ENCODE results near the gene AP5S1.
"Not testable (repeated sequence)": the region's sequence is repeated elsewhere in the genome, so short reads cannot be mapped to it uniquely, and the experiment has no call there.

AP5S1 gene

DNA sequence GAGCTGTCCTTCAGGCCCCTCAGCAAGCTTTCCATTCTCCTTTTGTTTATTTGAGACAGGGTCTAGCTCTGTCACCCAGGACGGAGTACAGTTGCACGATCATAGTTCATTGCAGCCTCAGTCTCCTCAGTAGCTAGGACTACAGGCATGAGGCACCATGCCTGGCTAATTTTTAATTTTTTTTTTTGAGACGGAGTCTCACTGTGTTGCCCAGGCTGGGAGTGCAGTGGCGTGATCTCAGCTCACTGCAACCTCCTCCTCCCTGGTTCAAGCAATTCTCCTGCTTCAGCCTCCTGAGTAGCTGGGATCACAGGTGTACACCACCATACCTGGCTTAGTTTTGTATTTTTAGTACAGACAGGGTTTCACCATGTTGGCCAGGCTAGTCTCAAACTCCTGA, 31.1 kb upstream of the AP5S1 start:
- not testable (repeated sequence) for DNase-seq (ENCODE audit: low read depth in 2 of 2, low spot score in 1 of 2)

DNA sequence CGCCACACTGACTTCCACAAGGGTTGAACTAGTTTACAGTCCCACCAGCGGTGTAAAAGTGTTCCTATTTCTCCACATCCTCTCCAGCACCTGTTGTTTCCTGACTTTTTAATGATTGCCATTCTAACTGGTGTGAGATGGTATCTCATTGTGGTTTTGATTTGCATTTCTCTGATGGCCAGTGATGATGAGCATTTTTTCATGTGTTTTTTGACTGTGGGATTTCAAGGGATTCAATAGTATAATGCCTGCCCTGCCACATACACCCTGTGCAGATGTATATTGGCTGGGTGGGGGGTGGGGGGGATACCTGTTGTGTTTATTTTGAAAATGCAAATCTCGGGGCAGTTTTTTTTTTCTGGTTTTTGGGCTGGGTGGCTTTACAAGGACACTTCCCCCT, 26.2 kb upstream of the AP5S1 start:
- not testable (repeated sequence) for DNase-seq (ENCODE audit: low read depth in 2 of 2, low spot score in 1 of 2)

DNA sequence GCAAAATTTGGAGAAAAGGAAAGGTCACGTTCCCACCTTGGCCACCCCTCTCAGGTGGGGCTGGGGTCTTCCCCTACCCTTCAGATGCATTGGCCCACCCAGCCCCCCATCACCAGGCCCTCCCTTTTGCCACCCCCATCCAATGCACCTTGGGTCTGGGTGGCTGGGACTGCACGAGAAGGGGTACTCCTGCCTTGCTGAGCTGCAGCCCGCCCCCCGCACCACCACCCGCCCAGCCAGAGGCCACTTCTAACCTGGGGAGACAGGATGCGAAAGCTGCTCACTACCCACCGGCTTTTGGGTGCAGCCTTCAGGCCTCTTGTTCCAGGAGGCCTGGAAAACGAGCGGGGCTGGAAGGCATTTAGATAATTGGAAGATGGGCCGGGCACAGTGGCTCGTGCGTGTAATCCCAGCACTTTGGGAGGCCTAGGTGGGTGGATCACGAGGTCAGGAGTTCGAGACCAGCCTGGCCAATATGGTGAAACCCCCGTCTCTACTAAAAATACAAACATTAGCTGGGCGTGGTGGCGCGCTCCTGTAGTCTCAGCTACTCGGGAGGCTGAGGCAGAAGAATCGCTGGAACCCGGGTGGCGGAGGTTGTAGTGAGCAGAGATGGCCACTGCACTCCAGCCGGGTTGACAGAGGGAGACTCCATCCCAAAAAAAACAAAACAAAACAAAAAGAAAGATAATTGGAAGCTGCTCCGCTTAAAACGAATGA, 25.5 kb upstream of the AP5S1 start:
- no peak for DNase-seq (ENCODE audit: low read depth in 2 of 2, low spot score in 1 of 2)

DNA sequence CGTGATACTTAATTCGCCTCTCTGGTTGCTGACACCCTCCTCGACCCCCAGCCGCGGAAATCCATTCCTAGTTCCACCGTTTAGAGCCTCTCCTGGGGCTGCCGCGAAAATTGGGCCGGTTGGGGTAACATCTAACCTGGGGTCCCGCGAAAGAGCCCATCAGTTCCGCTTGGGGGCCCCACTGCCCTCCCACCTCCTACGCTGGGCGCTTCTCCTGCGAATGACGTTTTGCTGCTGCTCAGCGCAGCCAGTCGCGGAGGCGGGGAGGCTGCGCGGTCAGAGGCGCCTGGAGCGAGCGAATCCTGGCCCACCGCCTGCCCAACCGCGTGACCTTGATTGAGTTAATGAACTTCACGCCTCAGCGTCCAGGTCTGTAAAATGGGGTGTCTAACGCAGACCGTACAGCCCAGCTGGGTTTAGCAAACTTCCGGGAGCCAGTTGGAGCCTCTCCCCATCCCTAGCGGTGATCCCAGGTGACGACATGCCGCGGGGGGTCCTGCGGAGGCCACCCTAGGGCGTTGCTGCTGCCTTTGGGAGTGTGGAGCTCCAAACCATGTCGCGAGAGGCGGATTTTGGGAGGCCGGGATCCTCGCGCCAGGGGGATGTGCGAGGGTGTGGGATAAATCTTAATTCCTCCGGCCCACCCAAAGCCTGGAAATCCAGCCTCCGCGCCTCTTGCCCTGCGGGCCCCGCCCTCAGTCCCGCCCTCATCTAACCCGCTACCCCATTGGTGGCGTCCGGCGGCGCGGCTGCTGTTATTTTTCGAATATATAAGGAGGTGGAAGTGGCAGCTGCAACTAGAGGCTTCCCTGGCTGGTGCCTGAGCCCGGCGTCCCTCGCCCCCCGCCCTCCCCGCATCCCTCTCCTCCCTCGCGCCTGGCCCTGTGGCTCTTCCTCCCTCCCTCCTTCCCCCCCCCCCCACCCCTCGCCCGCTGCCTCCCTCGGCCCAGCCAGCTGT, 24.6 kb upstream of the AP5S1 start, which contains the start of gene CDC25B:
Gene CDC25B, plus strand, starts transcription at position 800 of the 958 bp plus-strand sequence. CDS start 222 bp downstream, outside the sequence.
- DNase-seq (ENCODE audit: low read depth in 2 of 2, low spot score in 1 of 2), result peak; percentile 80 to 84

DNA sequence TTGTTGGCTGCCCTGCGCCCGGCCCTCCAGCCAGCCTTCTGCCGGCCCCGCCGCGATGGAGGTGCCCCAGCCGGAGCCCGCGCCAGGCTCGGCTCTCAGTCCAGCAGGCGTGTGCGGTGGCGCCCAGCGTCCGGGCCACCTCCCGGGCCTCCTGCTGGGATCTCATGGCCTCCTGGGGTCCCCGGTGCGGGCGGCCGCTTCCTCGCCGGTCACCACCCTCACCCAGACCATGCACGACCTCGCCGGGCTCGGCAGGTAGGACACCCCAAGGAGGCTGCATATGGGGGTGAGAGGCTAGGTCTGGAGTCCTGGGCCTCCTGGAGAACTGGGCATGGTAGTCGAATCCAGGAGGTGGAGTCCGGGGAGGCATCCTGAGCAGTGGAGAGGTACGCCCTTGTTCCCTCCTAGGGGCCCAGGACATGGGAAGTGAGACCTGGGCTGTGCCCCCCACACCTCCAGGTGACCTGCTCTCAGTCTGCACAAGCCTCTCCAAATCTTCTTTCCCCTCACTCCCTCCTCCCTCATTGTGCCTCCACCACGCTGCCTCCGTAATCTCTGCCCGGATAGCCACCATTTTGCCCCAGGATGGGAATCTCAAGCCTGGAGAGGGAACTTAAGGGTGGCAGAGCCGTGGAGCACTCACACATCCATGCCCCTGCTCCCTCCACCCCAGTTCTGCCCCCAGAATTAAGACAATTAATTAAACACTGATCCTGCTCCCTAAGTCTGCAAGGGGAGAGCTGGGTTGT, 23.7 kb upstream of the AP5S1 start:
- no peak for DNase-seq (ENCODE audit: low read depth in 2 of 2, low spot score in 1 of 2)

- DNase-seq (ENCODE audit: low read depth in 2 of 2, low spot score in 1 of 2), result no peak
Measured at GRCh38 chr20:3797226-3797545, 23.2 kb upstream of the AP5S1 start.

GRCh38 chr20:3797592-3798372, 22.6 kb upstream of the AP5S1 start:
- no peak for DNase-seq (ENCODE audit: low read depth in 2 of 2, low spot score in 1 of 2)

DNA sequence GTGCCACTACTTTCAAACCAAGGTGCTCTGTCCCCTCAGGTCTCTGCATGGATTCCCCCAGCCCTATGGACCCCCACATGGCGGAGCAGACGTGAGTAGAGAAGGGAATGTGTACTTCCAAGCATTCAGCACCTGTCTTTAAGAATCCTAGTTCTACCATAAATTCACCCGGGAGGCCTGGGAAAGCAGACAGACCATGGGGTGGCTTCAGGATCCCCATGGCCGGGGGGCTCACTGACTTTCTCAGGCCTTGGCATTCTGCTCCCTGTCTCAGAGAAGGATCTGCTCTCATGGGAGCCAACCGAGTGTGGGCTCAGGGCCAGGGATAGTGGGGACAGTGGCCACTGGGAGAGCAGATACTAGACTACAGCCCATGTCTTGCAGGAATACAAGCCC, 22.0 kb upstream of the AP5S1 start:
- no peak for DNase-seq (ENCODE audit: low read depth in 2 of 2, low spot score in 1 of 2)

DNA sequence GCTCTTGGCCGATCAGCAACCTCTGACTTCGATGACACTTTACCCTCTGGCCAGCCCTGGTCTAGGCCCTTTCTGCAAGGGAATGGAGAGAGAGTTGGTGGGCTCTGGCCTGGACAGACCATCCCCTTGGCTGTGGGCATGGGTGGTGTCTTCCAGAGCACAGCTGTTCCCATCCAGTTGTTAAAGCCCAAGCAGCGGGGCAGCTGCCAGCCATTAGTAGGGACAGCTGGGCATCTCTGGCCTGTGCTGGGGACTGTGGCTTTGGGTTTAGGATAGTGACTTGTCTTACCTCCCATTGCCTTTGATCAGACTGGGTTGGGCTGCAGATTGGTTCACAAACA, 21.5 kb upstream of the AP5S1 start:
- no peak for DNase-seq (ENCODE audit: low read depth in 2 of 2, low spot score in 1 of 2)

- no peak for DNase-seq (ENCODE audit: low read depth in 2 of 2, low spot score in 1 of 2)
Measured at GRCh38 chr20:3800256-3800877, 20.0 kb upstream of the AP5S1 start.

- no peak for DNase-seq (ENCODE audit: low read depth in 2 of 2, low spot score in 1 of 2)
Measured at GRCh38 chr20:3800878-3801260, 19.5 kb upstream of the AP5S1 start.

- no peak for DNase-seq (ENCODE audit: low read depth in 2 of 2, low spot score in 1 of 2)
Measured at GRCh38 chr20:3801299-3801698, 19.0 kb upstream of the AP5S1 start.

- no peak for DNase-seq (ENCODE audit: low read depth in 2 of 2, low spot score in 1 of 2)
Measured at GRCh38 chr20:3801846-3802245, 18.5 kb upstream of the AP5S1 start.

GRCh38 chr20:3802524-3803239, 17.7 kb upstream of the AP5S1 start:
- DNase-seq (ENCODE audit: low read depth in 2 of 2, low spot score in 1 of 2), result no peak

DNA sequence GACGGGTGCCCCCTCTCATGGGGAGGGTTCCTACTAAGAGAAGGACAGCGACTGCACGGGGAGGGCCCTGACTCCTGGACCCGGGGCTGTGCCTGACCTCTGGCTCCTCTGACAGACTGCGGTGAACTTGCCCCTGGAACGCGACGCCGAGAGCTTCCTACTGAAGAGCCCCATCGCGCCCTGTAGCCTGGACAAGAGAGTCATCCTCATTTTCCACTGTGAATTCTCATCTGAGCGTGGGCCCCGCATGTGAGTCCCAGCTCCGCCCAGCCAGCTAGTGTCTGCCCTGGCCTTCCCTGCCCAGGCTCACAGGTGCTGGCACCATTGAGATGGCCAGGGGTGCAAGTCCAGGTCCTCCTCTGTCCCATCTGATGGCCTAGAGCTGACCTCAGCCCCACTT, 17.1 kb upstream of the AP5S1 start:
- no peak for DNase-seq (ENCODE audit: low read depth in 2 of 2, low spot score in 1 of 2)

GRCh38 chr20:3803854-3804253, 16.5 kb upstream of the AP5S1 start:
- DNase-seq (ENCODE audit: low read depth in 2 of 2, low spot score in 1 of 2), result no peak

GRCh38 chr20:3804254-3804751, 16.0 kb upstream of the AP5S1 start:
- no peak for DNase-seq (ENCODE audit: low read depth in 2 of 2, low spot score in 1 of 2)

DNA sequence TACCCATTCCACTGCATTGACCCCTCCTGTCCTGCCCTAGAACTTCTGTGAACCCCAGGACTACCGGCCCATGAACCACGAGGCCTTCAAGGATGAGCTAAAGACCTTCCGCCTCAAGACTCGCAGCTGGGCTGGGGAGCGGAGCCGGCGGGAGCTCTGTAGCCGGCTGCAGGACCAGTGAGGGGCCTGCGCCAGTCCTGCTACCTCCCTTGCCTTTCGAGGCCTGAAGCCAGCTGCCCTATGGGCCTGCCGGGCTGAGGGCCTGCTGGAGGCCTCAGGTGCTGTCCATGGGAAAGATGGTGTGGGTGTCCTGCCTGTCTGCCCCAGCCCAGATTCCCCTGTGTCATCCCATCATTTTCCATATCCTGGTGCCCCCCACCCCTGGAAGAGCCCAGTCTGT, 15.6 kb upstream of the AP5S1 start:
- no peak for DNase-seq (ENCODE audit: low read depth in 2 of 2, low spot score in 1 of 2)

- DNase-seq (ENCODE audit: low read depth in 2 of 2, low spot score in 1 of 2), result no peak
Measured at GRCh38 chr20:3808544-3808943, 11.8 kb upstream of the AP5S1 start.
